ENCODE data around the gene CAPN15. TPM values are rescaled to one million over a fixed set of nuclear protein-coding genes. Genes with fewer than 3 reads are reported as not detected.

The CAPN15 gene
- total and polyA plus RNA-seq, 9 of the 15 experiments (the other 6 are each of a cell fraction or from before 2014, with no cell fraction given): 0.62 to 111 (median 14.2) TPM

DNA sequence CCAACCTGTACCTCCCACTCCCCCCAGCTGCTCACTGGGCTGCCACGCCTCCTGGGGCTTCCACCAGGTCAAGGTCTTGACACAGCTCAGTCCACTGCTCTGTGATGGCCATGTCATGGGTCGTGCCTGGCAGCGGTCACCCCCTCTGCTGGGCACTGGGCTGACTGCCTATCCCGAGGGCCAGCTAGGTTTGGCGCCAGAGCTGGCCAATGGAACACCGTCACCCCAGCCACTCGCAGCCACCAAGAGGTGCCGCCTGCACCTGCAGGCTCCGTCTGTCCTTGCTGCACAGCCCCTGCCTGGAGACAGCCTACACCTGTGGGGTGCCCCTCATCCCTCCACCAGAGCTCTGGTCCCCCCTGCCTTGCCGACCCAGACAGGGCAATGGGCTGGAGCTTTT lies 57.8 kb downstream of the CAPN15 start (continued):
- TF ChIP-seq, protein P1, sequence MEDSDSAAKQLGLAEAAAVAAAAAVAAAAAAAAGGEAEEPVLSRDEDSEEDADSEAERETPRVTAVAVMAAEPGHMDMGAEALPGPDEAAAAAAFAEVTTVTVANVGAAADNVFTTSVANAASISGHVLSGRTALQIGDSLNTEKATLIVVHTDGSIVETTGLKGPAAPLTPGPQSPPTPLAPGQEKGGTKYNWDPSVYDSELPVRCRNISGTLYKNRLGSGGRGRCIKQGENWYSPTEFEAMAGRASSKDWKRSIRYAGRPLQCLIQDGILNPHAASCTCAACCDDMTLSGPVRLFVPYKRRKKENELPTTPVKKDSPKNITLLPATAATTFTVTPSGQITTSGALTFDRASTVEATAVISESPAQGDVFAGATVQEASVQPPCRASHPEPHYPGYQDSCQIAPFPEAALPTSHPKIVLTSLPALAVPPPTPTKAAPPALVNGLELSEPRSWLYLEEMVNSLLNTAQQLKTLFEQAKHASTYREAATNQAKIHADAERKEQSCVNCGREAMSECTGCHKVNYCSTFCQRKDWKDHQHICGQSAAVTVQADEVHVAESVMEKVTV (CRISPR knock-in tag; IDR thresholded peaks at IDR 0.05): no peak
- TF ChIP-seq, protein P2, sequence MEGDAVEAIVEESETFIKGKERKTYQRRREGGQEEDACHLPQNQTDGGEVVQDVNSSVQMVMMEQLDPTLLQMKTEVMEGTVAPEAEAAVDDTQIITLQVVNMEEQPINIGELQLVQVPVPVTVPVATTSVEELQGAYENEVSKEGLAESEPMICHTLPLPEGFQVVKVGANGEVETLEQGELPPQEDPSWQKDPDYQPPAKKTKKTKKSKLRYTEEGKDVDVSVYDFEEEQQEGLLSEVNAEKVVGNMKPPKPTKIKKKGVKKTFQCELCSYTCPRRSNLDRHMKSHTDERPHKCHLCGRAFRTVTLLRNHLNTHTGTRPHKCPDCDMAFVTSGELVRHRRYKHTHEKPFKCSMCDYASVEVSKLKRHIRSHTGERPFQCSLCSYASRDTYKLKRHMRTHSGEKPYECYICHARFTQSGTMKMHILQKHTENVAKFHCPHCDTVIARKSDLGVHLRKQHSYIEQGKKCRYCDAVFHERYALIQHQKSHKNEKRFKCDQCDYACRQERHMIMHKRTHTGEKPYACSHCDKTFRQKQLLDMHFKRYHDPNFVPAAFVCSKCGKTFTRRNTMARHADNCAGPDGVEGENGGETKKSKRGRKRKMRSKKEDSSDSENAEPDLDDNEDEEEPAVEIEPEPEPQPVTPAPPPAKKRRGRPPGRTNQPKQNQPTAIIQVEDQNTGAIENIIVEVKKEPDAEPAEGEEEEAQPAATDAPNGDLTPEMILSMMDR (IDR thresholded peaks at IDR 0.05 in 2 of 3, conservative IDR thresholded peaks at IDR 0.05 in 1 of 3; ENCODE audit: insufficient read depth in 2 of 3, low read depth in 1 of 3, low read length in 3 of 3): 0 out of 6 replicates have a peak, but pooled peaks of 1 of the 3 experiments have one; percentile 18
- TF ChIP-seq, protein P3, sequence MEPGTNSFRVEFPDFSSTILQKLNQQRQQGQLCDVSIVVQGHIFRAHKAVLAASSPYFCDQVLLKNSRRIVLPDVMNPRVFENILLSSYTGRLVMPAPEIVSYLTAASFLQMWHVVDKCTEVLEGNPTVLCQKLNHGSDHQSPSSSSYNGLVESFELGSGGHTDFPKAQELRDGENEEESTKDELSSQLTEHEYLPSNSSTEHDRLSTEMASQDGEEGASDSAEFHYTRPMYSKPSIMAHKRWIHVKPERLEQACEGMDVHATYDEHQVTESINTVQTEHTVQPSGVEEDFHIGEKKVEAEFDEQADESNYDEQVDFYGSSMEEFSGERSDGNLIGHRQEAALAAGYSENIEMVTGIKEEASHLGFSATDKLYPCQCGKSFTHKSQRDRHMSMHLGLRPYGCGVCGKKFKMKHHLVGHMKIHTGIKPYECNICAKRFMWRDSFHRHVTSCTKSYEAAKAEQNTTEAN (CRISPR knock-in tag; IDR thresholded peaks at IDR 0.05): no peak
- TF ChIP-seq ZNF408 (CRISPR knock-in tag; IDR thresholded peaks at IDR 0.05; ENCODE audit: low read depth) (no peak), SLC30A9 (CRISPR knock-in tag; IDR thresholded peaks at IDR 0.05) (no peak), MCM7 (IDR thresholded peaks at IDR 0.05) (no peak)

Data from K562 (cell line).